Breast epithelium (tissue), 4 donors: ENCODE data around the gene RALGDS. TPM values are rescaled to one million over a fixed set of nuclear protein-coding genes. Genes with fewer than 3 reads are reported as not detected.

ENCODE experiments used
- DNase-seq, 2 donors: peaks; one replicate each; pipeline ENCODE4 v3.0.0-alpha.2; 2019; ENCODE audit warnings: low spot score in 2 of 2
- H3K27ac ChIP-seq, 2 donors: fragments of 200-600 bp; sonication (generic) in 1 of 2; one replicate each; pipeline ENCODE4 v1.5.1; 2016 to 2019; ENCODE audit warnings: mild to moderate bottlenecking in 1 of 2
- H3K27me3 ChIP-seq, 2 donors: fragments of 200-600 bp; sonication (generic) in 1 of 2; one replicate each; pipeline versions ENCODE4 v1.5.1 to v1.6.0; 2017 to 2019; ENCODE audit warnings: control low read depth in 1 of 2, mild to moderate bottlenecking in 1 of 2
- H3K36me3 ChIP-seq: fragments of 200-600 bp; one replicate; pipeline ENCODE4 v1.5.1; 2019
- H3K4me1 ChIP-seq, 2 donors: fragments of 200-600 bp; sonication (generic); one replicate each; pipeline ENCODE4 v1.5.1; 2016 to 2019; ENCODE audit warnings: control low read depth in 1 of 2
- H3K4me3 ChIP-seq, 3 donors: fragments of 200-600 bp; sonication (generic); 1 replicate in 2 of 3; 2 replicates in 1 of 3; pipeline ENCODE4 v1.5.1; 2016 to 2019; ENCODE audit warnings: mild to moderate bottlenecking in 3 of 3, moderate library complexity in 2 of 3
- H3K9me3 ChIP-seq, 2 donors: fragments of 200-600 bp; sonication (generic) in 1 of 2; one replicate each; pipeline ENCODE4 v1.5.1; 2016 to 2019; ENCODE audit warnings: control low read depth in 1 of 2
- CTCF ChIP-seq, 3 donors: fragments of 450-650 bp; IDR thresholded peaks; one replicate each; pipeline ENCODE4 v1.5.1; 2016 to 2017; ENCODE audit warnings: antibody characterized with exemption in 3 of 3, mild to moderate bottlenecking in 3 of 3, moderate library complexity in 3 of 3
- POLR2A ChIP-seq: fragments of 450-650 bp; IDR thresholded peaks from one replicate; pipeline ENCODE4 v1.6.1; 2016; ENCODE audit warnings: antibody characterized with exemption, mild to moderate bottlenecking, moderate library complexity
- POLR2AphosphoS5 ChIP-seq, 3 donors: sonication (generic); formaldehyde crosslinking; IDR thresholded peaks; one replicate each; pipeline ENCODE4 v1.6.1; 2017; ENCODE audit warnings: antibody characterized with exemption in 3 of 3
- intact Hi-C: fragments of 100-400 bp; cut with DNase I; formaldehyde crosslinking; loops from one replicate; pipeline ENCODE4 v1.15.1; 2023; ENCODE audit warnings: low total_unique reads
- total RNA-seq, 3 donors: library from RNA; depleted of rRNA; stranded (reverse); fragments of >200 nt; gene quantifications; one replicate each; pipeline ENCODE4 v1.1.0, GENCODE V29; 2016

RALGDS gene
- total RNA-seq, 3 donors from 2014 or later = 52.0 to 94.1 (median 79.3) TPM

GRCh38 chr9:133122935-133123611 lies 2.0 kb upstream of the RALGDS start:
- Histone ChIP-seq H3K27me3 (no peaks in the 10 kb centered on the region), H3K4me1 (peaks cover 28 to 39% of the 10 kb centered on the region in 2 donors), H3K9me3 (no peaks in the 10 kb centered on the region), H3K36me3 (no peaks in the 10 kb centered on the region), H3K4me3 (peak overlapping the region in 1 of 3 donors; percentile 2), H3K27ac (peak overlapping the region; percentile 94 to 98)
- no peak for TF ChIP-seq CTCF (IDR thresholded peaks at IDR 0.05)
- no peak for TF ChIP-seq POLR2AphosphoS5 (IDR thresholded peaks at IDR 0.05)
- no peak for TF ChIP-seq POLR2A
- peak in 1 of 2 donors; percentile 48 for DNase-seq
- intact Hi-C loops = no loop called here

- Histone ChIP-seq H3K36me3 (no peaks in the 10 kb centered on the region), H3K9me3 (no peaks in the 10 kb centered on the region), H3K27ac (peak overlapping the region; percentile 94 to 98), H3K4me1 (peaks cover 30 to 38% of the 10 kb centered on the region in 2 donors), H3K4me3 (no peak overlapping the region), H3K27me3 (no peaks in the 10 kb centered on the region)
- DNase-seq = no peak
- TF ChIP-seq POLR2AphosphoS5 (IDR thresholded peaks at IDR 0.05) (no peak), POLR2A (no peak), CTCF (IDR thresholded peaks at IDR 0.05) (no peak)
- intact Hi-C loops = no loop called here
Measured at GRCh38 chr9:133122605-133122934, 1.5 kb upstream of the RALGDS start.

- H3K27me3 ChIP-seq = no peaks in the 10 kb centered on the region
- intact Hi-C loops = no loop called here
- TF ChIP-seq POLR2AphosphoS5 (IDR thresholded peaks at IDR 0.05) = no peak
- TF ChIP-seq CTCF (IDR thresholded peaks at IDR 0.05) = no peak
- no peak for TF ChIP-seq POLR2A
- DNase-seq = no peak
- H3K36me3 ChIP-seq = no peaks in the 10 kb centered on the region
- H3K9me3 ChIP-seq = no peaks in the 10 kb centered on the region
- peak overlapping the region; percentile 94 to 98 for H3K27ac ChIP-seq
- peaks cover 32 to 33% of the 10 kb centered on the region in 2 donors for H3K4me1 ChIP-seq
- H3K4me3 ChIP-seq = peak overlapping the region in 1 of 3 donors; percentile 97
Measured at GRCh38 chr9:133121915-133122550, 993 bp upstream of the RALGDS start.

- peak in 1 of 3 donors; percentile 7 for TF ChIP-seq POLR2AphosphoS5 (IDR thresholded peaks at IDR 0.05)
- TF ChIP-seq CTCF (IDR thresholded peaks at IDR 0.05) = no peak
- no peak for TF ChIP-seq POLR2A
- Histone ChIP-seq H3K27ac (peak overlapping the region; percentile 94 to 98), H3K27me3 (no peaks in the 10 kb centered on the region), H3K4me1 (peaks cover 34 to 35% of the 10 kb centered on the region in 2 donors), H3K36me3 (no peaks in the 10 kb centered on the region), H3K9me3 (no peaks in the 10 kb centered on the region), H3K4me3 (peak overlapping the region; percentile 83 to 97 (median 88))
- intact Hi-C loops = no loop called here
- DNase-seq = no peak
Measured at GRCh38 chr9:133120501-133121197, 391 bp downstream of the RALGDS start.
